GM23338 (cell line): ENCODE measurements around the gene LORICRIN. TPM values are rescaled to one million over a fixed set of nuclear protein-coding genes. Genes with fewer than 3 reads are reported as not detected.
A peak's percentile ranks its signal among the peaks of the same experiment; 100 is the strongest.

Source experiments
- ATAC-seq: fragments of 200-7000 bp; cut with Tn5 transposase; 3 replicates; pipeline ENCODE4 v1.9.1; 2020
- DNase-seq: peaks from one replicate; pipeline ENCODE4 v3.0.0-alpha.2; 2015; ENCODE audit warnings: low spot score
- H2AFZ ChIP-seq: fragments of 200-600 bp; sonication (generic); 2 replicates; pipeline ENCODE4 v1.8.0; 2016; ENCODE audit warnings: antibody characterized with exemption, mild to moderate bottlenecking, moderate library complexity
- H3F3A ChIP-seq: fragments of 200-600 bp; sonication (generic); replicated peaks from 2 replicates; pipeline ENCODE4 v1.8.0; 2017; ENCODE audit warnings: antibody characterized with exemption, mixed run types, low read depth
- H3K27ac ChIP-seq: fragments of 200-600 bp; sonication (generic); 2 replicates; pipeline ENCODE4 v1.6.1; 2016; ENCODE audit warnings: low read depth
- H3K27me3 ChIP-seq: fragments of 200-600 bp; sonication (generic); 2 replicates; pipeline ENCODE4 v1.8.0; 2016; ENCODE audit warnings: mild to moderate bottlenecking, mixed run types, moderate library complexity; ENCODE audit not compliant: insufficient read depth
- H3K36me3 ChIP-seq: fragments of 200-600 bp; sonication (generic); 2 replicates; pipeline ENCODE4 v1.8.0; 2016; ENCODE audit warnings: mild to moderate bottlenecking; ENCODE audit not compliant: insufficient read depth
- H3K4me1 ChIP-seq: fragments of 200-600 bp; sonication (generic); 2 replicates; pipeline ENCODE4 v1.8.0; 2016; ENCODE audit warnings: mild to moderate bottlenecking, moderate library complexity; ENCODE audit not compliant: insufficient read depth
- H3K4me2 ChIP-seq: fragments of 200-600 bp; sonication (generic); 2 replicates; pipeline ENCODE4 v1.7.1; 2017; ENCODE audit warnings: mixed run types
- H3K4me3 ChIP-seq: fragments of 200-600 bp; sonication (generic); 2 replicates; pipeline ENCODE4 v1.6.1; 2016; ENCODE audit warnings: mixed run types
- H3K79me2 ChIP-seq: fragments of 200-600 bp; sonication (generic); replicated peaks from 2 replicates; pipeline ENCODE4 v1.8.0; 2017; ENCODE audit warnings: mild to moderate bottlenecking; ENCODE audit not compliant: insufficient read depth
- H3K9me2 ChIP-seq: fragments of 200-600 bp; sonication (generic); 2 replicates; pipeline ENCODE4 v1.8.0; 2017; ENCODE audit not compliant: insufficient read depth
- H4K20me1 ChIP-seq: fragments of 200-600 bp; sonication (generic); replicated peaks from 2 replicates; pipeline ENCODE4 v1.8.0; 2017; ENCODE audit warnings: mild to moderate bottlenecking; ENCODE audit not compliant: insufficient read depth
- H3K27ac Mint-ChIP-seq: 2 replicates; pipeline ENCODE4 v1.8.0; 2020; ENCODE audit warnings: inconsistent platforms, mild to moderate bottlenecking, moderate library complexity, mixed read lengths
- H3K27me3 Mint-ChIP-seq: 3 replicates; pipeline ENCODE4 v1.8.0; 2022; ENCODE audit warnings: low read depth, mild to moderate bottlenecking, moderate library complexity, mixed read lengths, inconsistent platforms; ENCODE audit not compliant: insufficient read depth, poor library complexity
- H3K36me3 Mint-ChIP-seq: 3 replicates; pipeline ENCODE4 v1.8.0; 2021; ENCODE audit warnings: low read depth, mild to moderate bottlenecking, inconsistent platforms, moderate library complexity, mixed read lengths
- H3K4me1 Mint-ChIP-seq: 3 replicates; pipeline ENCODE4 v1.8.0; 2020; ENCODE audit warnings: mild to moderate bottlenecking, inconsistent platforms, mixed read lengths
- H3K4me3 Mint-ChIP-seq: 3 replicates; pipeline ENCODE4 v1.8.0; 2021; ENCODE audit warnings: moderate library complexity, mild to moderate bottlenecking, inconsistent platforms, mixed read lengths
- H3K9me3 Mint-ChIP-seq: 3 replicates; pipeline ENCODE4 v1.8.0; 2020; ENCODE audit warnings: moderate library complexity, mild to moderate bottlenecking, inconsistent platforms, mixed read lengths
- CREB1 ChIP-seq: fragments of 250-450 bp; sonication (Bioruptor Pico); IDR thresholded peaks from 2 replicates; pipeline ENCODE4 v1.5.0; 2020; ENCODE audit warnings: low read depth, mild to moderate bottlenecking, moderate library complexity
- EZH2 ChIP-seq: fragments of 200-600 bp; sonication (generic); IDR thresholded peaks from one replicate; pipeline ENCODE4 v1.8.0; 2017; ENCODE audit warnings: antibody characterized with exemption, mild to moderate bottlenecking, low read depth; ENCODE audit not compliant: unreplicated experiment
- POLR2AphosphoS5 ChIP-seq: IDR thresholded peaks from 2 replicates; pipeline ENCODE4 v1.6.1; 2016; ENCODE audit warnings: antibody characterized with exemption, low read depth
- polyA plus RNA-seq: library from polyadenylated mRNA; unstranded; fragments of >200 nt; fragmentation: Nextera tagmentation; extraction: Ambion mirVana; gene quantifications from 2 replicates; pipeline ENCODE4 v1.2.1, GENCODE V29; 2016
- total RNA-seq: library from RNA; depleted of rRNA; stranded (reverse); fragments of >200 nt; shearing (Covaris generic); gene quantifications from 2 replicates; pipeline ENCODE4 v1.2.3, GENCODE V29; 2014
- TF ChIP-seq, protein P1 (sequence below): IDR thresholded peaks from 2 replicates; pipeline ENCODE4 v1.6.1; 2016; ENCODE audit warnings: antibody characterized with exemption

LORICRIN gene
- total and polyA plus RNA-seq, 2 experiments from 2014 or later: 0.23 TPM; not detected in 1

DNA sequence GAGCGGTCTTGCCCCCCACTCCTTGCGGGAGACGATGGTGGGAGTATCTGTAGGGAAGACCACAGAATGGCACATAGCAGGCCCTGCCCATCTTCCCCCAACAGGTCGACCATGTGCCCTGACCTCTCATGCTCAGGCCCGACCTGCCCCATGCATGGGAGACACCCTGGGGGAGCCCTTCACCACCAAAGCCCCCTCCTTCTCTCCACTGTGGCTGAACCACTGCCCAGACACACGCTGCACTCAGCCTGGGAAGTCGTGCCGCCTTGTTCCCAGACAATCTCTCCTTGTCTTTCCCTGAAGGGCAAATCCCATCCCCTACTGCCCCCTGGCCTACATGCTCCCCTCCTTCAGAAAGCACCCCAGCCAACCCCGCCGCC, 47.7 kb downstream of the LORICRIN start:
- Histone ChIP-seq H3K27ac (no peak overlapping the region), H3F3A (no peaks in the 10 kb centered on the region), H3K4me3 (no peak overlapping the region), H4K20me1 (no peaks in the 10 kb centered on the region), H3K9me2 (no peaks in the 10 kb centered on the region), H3K36me3 (no peaks in the 10 kb centered on the region), H3K79me2 (no peaks in the 10 kb centered on the region), H2AFZ (peak overlapping the region; percentile 87; the same call in 1 of the 2 replicates), H3K4me2 (no peak overlapping the region), H3K27me3 (no peaks in the 10 kb centered on the region), H3K4me1 (peaks cover 7% of the 10 kb centered on the region)
- peaks cover 17% of the 10 kb centered on the region for H3K4me1 Mint-ChIP-seq
- TF ChIP-seq EZH2 (no peak), CREB1 (CRISPR knock-in tag) (no peak)
- TF ChIP-seq, protein P1, sequence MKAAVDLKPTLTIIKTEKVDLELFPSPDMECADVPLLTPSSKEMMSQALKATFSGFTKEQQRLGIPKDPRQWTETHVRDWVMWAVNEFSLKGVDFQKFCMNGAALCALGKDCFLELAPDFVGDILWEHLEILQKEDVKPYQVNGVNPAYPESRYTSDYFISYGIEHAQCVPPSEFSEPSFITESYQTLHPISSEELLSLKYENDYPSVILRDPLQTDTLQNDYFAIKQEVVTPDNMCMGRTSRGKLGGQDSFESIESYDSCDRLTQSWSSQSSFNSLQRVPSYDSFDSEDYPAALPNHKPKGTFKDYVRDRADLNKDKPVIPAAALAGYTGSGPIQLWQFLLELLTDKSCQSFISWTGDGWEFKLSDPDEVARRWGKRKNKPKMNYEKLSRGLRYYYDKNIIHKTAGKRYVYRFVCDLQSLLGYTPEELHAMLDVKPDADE: no peak
- no peak overlapping the region for H3K4me3 Mint-ChIP-seq
- H3K27ac Mint-ChIP-seq: no peak overlapping the region
- no peaks in the 10 kb centered on the region; the same call in 2 of the 3 replicates for H3K9me3 Mint-ChIP-seq
- H3K27me3 Mint-ChIP-seq: peaks cover 17% of the 10 kb centered on the region
- no peaks in the 10 kb centered on the region for H3K36me3 Mint-ChIP-seq
- ATAC-seq: no peak; the same call in 2 of the 3 replicates
- no peak for DNase-seq

DNA sequence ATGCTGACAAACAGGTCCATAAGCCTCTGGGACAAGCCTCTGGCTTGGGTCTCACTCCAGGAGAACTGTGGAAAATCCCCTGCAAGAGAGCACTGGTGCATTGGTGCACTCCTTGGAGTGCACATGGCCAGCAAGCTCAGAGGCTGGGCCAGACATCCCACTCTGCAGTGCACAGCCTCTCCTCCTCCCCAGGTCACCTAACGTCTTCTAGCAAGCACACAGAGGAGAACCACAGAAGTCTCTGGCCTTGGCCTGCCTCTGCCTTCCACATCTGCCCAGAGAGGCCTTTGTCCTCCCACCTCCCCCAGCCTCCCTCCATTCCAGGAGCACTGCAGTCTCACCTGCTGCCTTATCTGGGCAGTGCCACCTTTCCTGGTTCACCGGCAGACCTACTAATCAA, 49.1 kb downstream of the LORICRIN start:
- Histone ChIP-seq H3K27me3 (no peaks in the 10 kb centered on the region), H3K4me1 (peaks cover 7% of the 10 kb centered on the region), H4K20me1 (no peaks in the 10 kb centered on the region), H3K4me2 (no peak overlapping the region), H3K36me3 (no peaks in the 10 kb centered on the region), H3K4me3 (no peak overlapping the region), H2AFZ (no peak overlapping the region), H3K9me2 (no peaks in the 10 kb centered on the region), H3K27ac (no peak overlapping the region), H3K79me2 (no peaks in the 10 kb centered on the region), H3F3A (no peaks in the 10 kb centered on the region)
- Mint-ChIP-seq H3K27ac (no peak overlapping the region), H3K9me3 (no peaks in the 10 kb centered on the region; the same call in 2 of the 3 replicates), H3K4me1 (peaks cover 17% of the 10 kb centered on the region), H3K36me3 (no peaks in the 10 kb centered on the region), H3K4me3 (no peak overlapping the region), H3K27me3 (peaks cover 17% of the 10 kb centered on the region)
- DNase-seq (no peak), ATAC-seq (no peak)
- TF ChIP-seq POLR2AphosphoS5: no peak

DNA sequence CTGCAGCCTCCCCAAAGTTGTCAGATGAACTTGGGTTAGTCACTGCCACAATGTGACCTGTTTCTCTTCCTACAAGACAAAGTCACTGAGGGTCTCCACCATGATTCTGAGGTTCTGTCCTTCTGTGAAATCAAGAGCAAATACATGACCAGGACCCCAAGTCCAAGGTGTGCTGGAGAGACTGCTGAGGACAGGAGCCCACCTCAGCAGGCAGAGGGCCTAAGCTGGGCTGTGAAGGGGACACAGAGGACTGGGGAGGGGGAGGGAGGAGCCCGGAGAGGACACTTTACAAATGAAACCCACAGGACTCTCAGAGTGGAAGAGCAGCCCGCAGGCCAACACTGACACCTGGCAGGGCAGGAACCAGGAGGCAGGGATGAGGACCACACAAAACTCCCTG, 50.0 kb downstream of the LORICRIN start:
- TF ChIP-seq, protein P1: no peak

More for the DNA sequence above, 50.0 kb downstream of the LORICRIN start:
- Histone ChIP-seq H3K79me2 (no peaks in the 10 kb centered on the region), H3K27ac (no peak overlapping the region), H4K20me1 (no peaks in the 10 kb centered on the region), H3F3A (no peaks in the 10 kb centered on the region), H3K4me3 (no peak overlapping the region), H3K27me3 (no peaks in the 10 kb centered on the region), H3K4me1 (peaks cover 7% of the 10 kb centered on the region), H2AFZ (no peak overlapping the region), H3K4me2 (no peak overlapping the region), H3K9me2 (no peaks in the 10 kb centered on the region), H3K36me3 (no peaks in the 10 kb centered on the region)
- no peak for ATAC-seq
- Mint-ChIP-seq H3K9me3 (no peaks in the 10 kb centered on the region; the same call in 2 of the 3 replicates), H3K4me1 (peaks cover 17% of the 10 kb centered on the region), H3K27me3 (peaks cover 14% of the 10 kb centered on the region), H3K27ac (no peak overlapping the region), H3K36me3 (no peaks in the 10 kb centered on the region), H3K4me3 (no peak overlapping the region)
- DNase-seq: no peak
